GM19025 (cell line): ENCODE measurements around the gene KIF18A.

Experiments
- ATAC-seq: cut with Tn5 transposase; IDR thresholded peaks from one replicate; pipeline ENCODE4 v1.9.1; 2021; ENCODE audit warnings: mild to moderate bottlenecking, low read depth, moderate library complexity; ENCODE audit not compliant: unreplicated experiment

KIF18A gene

DNA sequence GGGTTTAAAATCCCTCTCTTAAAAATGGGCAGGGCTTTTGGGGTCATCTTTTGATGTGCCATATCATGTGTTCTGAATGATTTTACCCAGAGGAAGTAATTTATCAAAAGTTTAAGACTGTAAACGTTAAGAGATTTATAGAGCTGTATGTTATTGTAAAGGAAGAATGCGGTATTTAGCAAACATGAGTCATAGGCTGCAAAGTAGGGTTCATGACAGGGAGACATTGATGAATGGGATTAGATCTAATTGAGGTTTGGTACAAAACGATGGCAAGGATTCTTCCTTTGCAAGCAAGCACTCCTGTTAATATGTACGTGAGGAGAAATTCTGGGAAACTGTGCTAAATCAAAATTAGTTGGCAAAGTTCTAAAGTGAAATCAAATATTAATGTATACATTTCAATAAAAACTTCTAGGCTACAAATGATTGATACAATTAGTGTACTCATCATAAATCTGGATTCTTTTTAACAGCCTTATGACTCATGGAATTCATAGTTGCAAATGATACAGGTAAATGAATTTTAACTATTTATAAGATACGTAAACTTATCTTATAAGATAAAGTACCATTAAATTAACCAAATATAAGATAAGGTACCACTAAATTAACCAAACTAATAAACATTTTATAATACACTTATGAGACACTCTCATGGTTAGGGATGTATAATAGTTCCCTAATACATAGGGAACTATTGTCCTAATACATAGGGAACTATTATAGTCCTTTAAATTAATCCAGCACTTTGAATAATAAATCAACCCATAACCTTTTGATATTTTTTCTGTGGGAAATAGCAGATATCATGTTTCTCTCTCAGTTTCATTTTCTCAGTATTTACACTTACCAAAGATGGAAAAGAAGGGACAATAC lies 58.4 kb downstream of the KIF18A start:
- ATAC-seq: no peak

DNA sequence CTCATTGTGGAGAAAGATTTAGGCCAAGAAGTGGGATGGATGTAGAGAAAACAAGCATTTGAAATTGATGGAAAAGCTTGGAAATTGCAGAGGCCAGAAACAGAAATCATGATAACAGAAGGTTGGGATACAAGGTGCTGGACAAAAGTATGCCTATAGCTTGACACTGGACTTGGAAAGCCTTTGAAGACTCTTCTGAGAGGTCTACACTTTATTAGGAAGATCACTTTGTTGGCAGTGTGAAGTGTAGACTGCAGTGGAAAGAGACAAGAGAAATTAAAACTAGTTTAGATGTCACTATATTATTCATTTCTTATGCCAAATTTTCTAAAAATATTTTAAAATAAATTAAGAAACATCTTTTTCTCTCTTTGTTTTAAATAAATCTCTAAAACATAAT lies 59.1 kb downstream of the KIF18A start:
- ATAC-seq: no peak

DNA sequence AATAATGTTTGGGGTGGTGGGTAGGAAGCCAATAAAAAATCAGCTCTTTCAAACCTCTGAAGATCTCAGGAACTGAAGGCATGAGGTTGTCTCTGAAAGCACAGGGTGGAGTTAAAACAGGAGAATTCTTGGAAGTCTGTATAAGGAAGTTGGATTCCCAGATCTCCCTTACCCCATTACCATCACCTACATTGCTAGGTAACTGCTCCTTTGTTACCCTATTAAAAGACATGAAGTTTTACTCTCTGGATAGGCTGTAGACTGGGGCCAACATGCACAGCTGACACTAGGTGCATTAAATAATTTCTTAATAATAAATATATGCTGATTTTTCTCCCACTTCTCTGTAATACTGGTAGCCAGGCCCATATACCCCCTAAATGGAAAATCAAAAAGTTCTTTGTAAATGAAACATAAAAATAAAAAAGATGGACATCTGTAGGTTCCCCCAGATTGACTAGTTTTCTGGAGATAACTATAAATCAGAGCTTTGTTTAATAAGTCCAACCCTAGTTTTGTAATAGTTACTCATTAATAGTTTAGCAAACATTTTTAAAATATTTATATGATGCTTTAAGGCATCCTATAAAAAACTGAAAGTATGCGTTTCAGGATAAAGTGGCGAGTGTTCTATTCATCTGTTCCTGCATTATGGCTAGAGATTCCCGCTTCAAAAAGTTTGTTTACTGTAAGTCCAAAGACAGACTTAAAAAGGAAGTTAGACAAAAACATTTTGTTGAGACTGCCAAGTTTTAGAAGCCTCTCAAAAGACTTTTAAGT lies 63.8 kb downstream of the KIF18A start:
- ATAC-seq: no peak

- ATAC-seq: no peak
These were observed 67.6 kb downstream of the KIF18A start for GRCh38 chr11:28040384-28040783.

- ATAC-seq: no peak
These were observed 69.2 kb downstream of the KIF18A start for GRCh38 chr11:28038775-28039174.

- no peak for ATAC-seq
These were observed 81.2 kb downstream of the KIF18A start for GRCh38 chr11:28026634-28027290.

GRCh38 chr11:28017816-28018215 lies 90.1 kb downstream of the KIF18A start:
- ATAC-seq: no peak

DNA sequence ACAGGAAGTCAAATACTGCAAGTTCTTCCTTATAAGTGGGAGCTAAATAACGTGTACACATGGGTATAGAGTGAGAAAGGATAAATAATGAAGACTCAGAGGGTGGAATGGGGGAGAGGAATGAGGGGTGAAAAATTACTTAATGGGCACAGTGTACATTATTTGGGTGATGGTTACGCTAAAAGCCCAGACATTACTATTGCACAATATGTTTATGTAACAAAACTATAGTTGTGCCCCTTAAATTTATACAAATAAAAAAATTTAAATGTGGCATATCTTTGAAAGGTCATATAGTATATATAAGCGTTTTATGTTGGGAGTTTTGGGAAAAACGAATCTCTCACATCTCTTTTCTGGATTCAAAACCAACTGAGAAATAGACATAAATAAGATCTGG lies 96.1 kb downstream of the KIF18A start:
- no peak for ATAC-seq

DNA sequence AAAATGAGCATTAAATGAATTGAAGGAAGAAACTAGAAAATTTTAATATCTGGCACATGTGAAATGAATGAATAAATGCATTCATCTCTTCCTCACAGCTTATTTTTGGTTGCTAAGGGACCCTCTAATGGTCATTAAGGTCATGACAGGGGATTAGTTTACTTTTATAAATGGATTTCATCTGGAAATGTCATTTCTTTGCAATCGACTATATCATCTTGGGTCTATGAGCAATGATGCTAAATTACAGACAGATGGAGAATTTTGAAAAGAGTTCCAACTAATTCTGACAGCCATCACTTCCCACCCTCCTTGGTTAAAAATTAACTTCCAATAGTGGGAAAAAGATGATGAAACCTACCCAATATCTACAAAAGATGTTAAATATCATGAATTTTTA lies 98.0 kb downstream of the KIF18A start:
- ATAC-seq: no peak

- no peak for ATAC-seq
These were observed 98.6 kb downstream of the KIF18A start for GRCh38 chr11:28009388-28009787.

- ATAC-seq: no peak
These were observed 104.3 kb downstream of the KIF18A start for GRCh38 chr11:28003615-28004014.

DNA sequence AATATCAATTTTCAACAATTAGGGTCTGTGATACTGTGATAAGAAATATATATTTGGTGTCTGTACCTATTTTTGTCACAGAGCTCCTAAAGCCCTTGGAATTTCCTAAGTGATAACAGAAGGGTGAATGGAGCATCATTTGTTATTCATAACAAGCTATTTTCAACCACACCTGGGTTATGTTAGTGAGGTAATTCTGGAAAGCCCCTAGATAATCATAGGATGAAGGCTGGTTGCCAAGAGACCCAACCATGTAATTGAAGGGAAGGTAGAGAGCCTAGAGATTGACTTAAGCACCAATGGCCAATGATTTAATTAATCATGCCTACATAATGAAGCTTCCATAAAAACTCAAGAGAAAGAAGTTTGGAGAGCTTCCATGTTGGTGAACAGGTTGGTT lies 109.4 kb downstream of the KIF18A start:
- ATAC-seq: no peak

- ATAC-seq: no peak
These were observed 110.6 kb downstream of the KIF18A start for GRCh38 chr11:27997344-27997743.

DNA sequence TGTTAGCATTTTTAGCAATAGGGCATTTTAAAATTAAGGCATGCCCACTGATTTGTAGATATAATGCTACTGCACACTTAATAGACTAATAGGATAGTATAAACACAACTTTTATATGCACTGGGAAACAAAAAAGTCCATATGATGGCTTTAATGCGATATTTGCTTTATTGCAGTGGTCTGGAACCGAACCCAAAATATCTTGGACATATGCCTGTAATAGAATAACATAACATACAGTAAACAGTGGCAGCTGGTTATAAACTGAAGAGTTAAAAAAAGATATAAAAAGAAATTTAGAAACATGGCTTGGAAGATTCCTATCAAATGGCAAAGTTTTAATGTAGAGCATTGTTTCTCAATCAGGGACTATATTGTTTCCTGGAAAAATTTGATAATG lies 111.9 kb downstream of the KIF18A start:
- ATAC-seq: no peak

GRCh38 chr11:27995083-27995482 lies 112.9 kb downstream of the KIF18A start:
- ATAC-seq: no peak

DNA sequence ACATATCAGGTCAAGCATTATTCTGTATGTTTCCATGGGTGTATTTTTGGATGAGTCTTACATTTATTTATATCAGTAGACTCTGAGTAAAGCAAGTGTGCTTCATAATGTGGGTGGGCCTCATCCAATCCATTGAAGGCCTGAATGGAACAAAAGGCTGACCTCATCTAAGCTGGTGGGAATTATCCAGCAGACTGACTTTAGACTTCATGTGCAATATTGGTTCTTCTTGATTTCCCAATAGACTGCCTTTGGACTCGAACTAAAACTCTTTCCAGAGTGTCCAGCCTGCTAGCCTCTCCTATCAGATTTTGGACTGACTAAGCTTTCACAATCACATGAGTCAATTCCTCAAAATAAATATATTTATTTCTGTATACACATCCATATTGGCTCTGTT lies 116.2 kb downstream of the KIF18A start:
- ATAC-seq: no peak

GRCh38 chr11:27977527-27977926 lies 130.4 kb downstream of the KIF18A start:
- ATAC-seq: no peak

GRCh38 chr11:27977031-27977430 lies 130.9 kb downstream of the KIF18A start:
- ATAC-seq: no peak

DNA sequence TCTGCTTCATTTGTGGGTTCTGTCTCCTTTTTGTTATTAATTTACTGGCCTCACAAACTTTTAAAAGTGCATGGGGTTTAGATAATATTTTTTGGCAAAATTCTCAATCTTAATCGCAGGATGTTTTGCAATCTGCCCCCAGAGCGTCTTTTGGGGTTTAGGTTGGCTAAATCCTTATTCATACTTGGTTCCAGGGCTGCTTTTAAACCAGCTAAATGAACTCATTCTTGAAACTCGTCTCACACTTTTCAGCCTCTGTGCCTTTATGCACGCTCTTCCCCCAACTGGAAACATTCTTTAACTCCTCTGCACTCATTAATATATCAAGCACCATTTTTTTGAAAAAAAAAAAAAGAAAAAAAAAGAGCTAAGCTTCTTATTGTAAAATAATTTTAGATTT lies 131.7 kb downstream of the KIF18A start:
- no peak for ATAC-seq

DNA sequence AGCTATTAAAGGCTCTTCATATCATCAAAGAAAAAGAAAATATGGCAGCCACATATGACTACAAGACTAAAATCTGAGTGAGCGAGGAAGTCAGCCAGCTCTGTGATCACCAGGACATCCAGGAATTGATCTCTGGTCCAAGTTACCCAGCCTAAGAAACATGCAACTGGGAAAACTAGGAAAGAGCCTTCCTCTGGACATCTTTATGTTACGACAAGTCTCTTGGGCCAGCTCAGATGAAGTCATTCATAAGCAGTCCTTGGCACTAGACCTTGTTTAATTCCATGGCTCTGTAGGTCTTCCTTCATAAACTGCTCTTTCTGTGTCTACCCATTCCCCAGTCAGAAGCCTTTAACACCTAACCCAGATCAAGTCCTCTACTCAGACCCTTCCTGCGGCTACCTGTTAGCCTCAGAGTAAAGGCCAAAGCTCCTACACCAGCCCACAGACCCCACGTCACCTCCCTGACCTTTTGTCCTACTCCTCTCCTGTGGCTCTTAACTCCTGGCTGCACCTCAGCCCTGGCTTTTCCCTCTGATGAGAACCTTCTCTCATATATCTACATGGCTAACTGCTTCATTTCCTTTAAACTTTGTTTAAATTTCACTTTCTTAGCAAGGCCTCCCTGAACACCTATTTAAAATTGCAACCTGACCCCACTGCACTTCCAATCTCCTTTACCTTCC lies 134.0 kb downstream of the KIF18A start:
- no peak for ATAC-seq
